ENCODE results near the gene TUSC2. TPM values are rescaled to one million over a fixed set of nuclear protein-coding genes. Genes with fewer than 3 reads are reported as not detected.
A peak's percentile ranks its signal among the peaks of the same experiment; 100 is the strongest.

TUSC2 gene
- total RNA-seq, 3 donors from 2014 or later, result 40.8 to 48.7 (median 48.5) TPM

- no peaks in the 10 kb centered on the region for H3K27me3 Mint-ChIP-seq (ENCODE audit: low read depth)
- ATAC-seq (peak; percentile 22 to 31), DNase-seq (peak; percentile 66)
- peaks cover 52% of the 10 kb centered on the region for H3K4me1 Mint-ChIP-seq (ENCODE audit: low read depth)
- no peaks in the 10 kb centered on the region for H3K9me3 Mint-ChIP-seq
- peak within 1 kb of the TSS; percentile 40 for H3K4me3 Mint-ChIP-seq
- H3K36me3 Mint-ChIP-seq (ENCODE audit: insufficient read depth), result peaks cover 17% of the 10 kb centered on the region
These were observed 17.7 kb upstream of the TUSC2 start, which contains the start of gene ZMYND10 for GRCh38 chr3:50345586-50346234. Gene ZMYND10 (minus strand): TSS chr3:50345732. CDS start chr3:50345579, 153 bp downstream.

GRCh38 chr3:50345008-50345407, 17.0 kb upstream of the TUSC2 start:
- H3K4me3 Mint-ChIP-seq, result no peak overlapping the region
- no peak for ATAC-seq
- H3K27me3 Mint-ChIP-seq (ENCODE audit: low read depth), result no peaks in the 10 kb centered on the region
- peaks cover 14% of the 10 kb centered on the region for H3K36me3 Mint-ChIP-seq (ENCODE audit: insufficient read depth)
- DNase-seq, result no peak
- H3K9me3 Mint-ChIP-seq, result no peaks in the 10 kb centered on the region
- peaks cover 47% of the 10 kb centered on the region for H3K4me1 Mint-ChIP-seq (ENCODE audit: low read depth)

DNA sequence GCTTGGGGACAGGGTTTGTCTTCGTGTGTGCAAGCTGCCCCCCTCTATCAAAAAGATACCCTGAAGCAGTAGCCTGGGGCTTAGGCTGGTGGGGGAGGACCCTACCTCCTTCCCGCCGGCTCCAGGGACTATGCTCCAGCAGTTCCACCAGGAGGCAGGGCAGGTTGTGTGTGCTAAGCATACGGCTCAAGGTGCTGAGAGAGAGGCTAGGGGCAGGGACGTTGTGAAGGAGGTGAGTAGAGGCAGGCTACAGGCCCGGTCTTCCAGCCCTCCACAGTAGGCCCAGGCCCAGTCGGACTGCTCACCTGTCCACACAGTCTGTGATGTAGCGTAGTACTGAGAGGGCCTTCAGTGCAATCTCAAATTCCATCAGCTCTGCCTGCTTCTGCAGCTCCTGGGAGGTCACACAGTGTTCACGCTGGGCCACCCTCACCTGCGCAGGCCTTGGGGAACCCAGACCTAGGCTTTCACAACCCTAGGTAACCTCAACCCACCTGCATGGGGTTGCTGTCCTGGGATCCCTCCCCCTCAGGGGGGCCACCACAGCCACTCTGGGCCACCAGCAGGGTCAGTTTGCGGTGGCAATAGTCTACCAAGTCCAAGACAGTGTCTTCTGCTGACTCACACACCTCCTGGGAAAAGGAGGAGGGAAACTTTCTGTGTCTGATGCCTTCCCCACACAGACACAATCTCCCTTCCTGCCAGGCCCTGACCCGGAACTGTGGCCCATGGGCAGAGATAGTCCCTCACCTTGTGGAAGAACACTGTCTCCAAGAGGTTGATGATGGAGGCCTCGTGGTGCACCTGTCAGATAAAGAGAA, 15.0 kb upstream of the TUSC2 start:
- H3K9me3 Mint-ChIP-seq, result no peaks in the 10 kb centered on the region
- peaks cover 7% of the 10 kb centered on the region for H3K36me3 Mint-ChIP-seq (ENCODE audit: insufficient read depth)
- no peak for ATAC-seq
- no peak for DNase-seq
- H3K27me3 Mint-ChIP-seq (ENCODE audit: low read depth), result no peaks in the 10 kb centered on the region
- H3K4me1 Mint-ChIP-seq (ENCODE audit: low read depth), result peaks cover 46% of the 10 kb centered on the region
- no peak overlapping the region for H3K4me3 Mint-ChIP-seq

GRCh38 chr3:50341996-50342650, 14.1 kb upstream of the TUSC2 start:
- H3K27me3 Mint-ChIP-seq (ENCODE audit: low read depth), result no peaks in the 10 kb centered on the region
- DNase-seq (no peak), ATAC-seq (no peak)
- no peak overlapping the region for H3K4me3 Mint-ChIP-seq
- H3K36me3 Mint-ChIP-seq (ENCODE audit: insufficient read depth), result no peaks in the 10 kb centered on the region
- peaks cover 41% of the 10 kb centered on the region for H3K4me1 Mint-ChIP-seq (ENCODE audit: low read depth)
- H3K9me3 Mint-ChIP-seq, result no peaks in the 10 kb centered on the region

- no peaks in the 10 kb centered on the region for H3K9me3 Mint-ChIP-seq
- peak overlapping the region; percentile 96 for H3K4me3 Mint-ChIP-seq
- peaks cover 2% of the 10 kb centered on the region for H3K36me3 Mint-ChIP-seq (ENCODE audit: insufficient read depth)
- no peaks in the 10 kb centered on the region for H3K27me3 Mint-ChIP-seq (ENCODE audit: low read depth)
- DNase-seq (no peak), ATAC-seq (no peak)
- H3K4me1 Mint-ChIP-seq (ENCODE audit: low read depth), result peaks cover 41% of the 10 kb centered on the region
These were observed 13.5 kb upstream of the TUSC2 start for GRCh38 chr3:50341537-50341936.

- H3K4me1 Mint-ChIP-seq (ENCODE audit: low read depth), result peaks cover 42% of the 10 kb centered on the region
- H3K9me3 Mint-ChIP-seq, result no peaks in the 10 kb centered on the region
- peak; percentile 44 for DNase-seq
- H3K4me3 Mint-ChIP-seq, result peak within 1 kb of the TSS; percentile 96
- ATAC-seq, result peak; percentile 19 to 24
- no peaks in the 10 kb centered on the region for H3K27me3 Mint-ChIP-seq (ENCODE audit: low read depth)
- peaks cover 2% of the 10 kb centered on the region for H3K36me3 Mint-ChIP-seq (ENCODE audit: insufficient read depth)
These were observed 12.7 kb upstream of the TUSC2 start, which contains the start of gene RASSF1 for GRCh38 chr3:50340448-50341329. Gene RASSF1 (minus strand): TSS chr3:50340836. CDS start chr3:50340805, 31 bp downstream.

DNA sequence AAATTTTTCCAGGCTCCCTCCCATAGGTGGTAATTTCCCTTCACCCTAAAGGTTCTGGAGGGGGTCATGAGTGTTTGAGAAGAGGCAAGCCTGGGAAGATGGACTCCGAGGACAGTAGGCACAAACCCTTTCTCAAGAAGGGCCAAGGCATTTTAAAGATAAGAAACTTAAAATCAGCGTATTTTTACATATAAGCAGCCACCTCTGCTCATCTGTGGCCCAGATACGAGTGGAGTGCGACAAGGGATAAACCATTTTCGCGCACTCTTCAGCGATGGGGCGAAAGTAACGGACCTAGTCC, 12.1 kb upstream of the TUSC2 start:
- Mint-ChIP-seq H3K9me3 (no peaks in the 10 kb centered on the region), H3K27me3 (ENCODE audit: low read depth) (no peaks in the 10 kb centered on the region), H3K4me1 (ENCODE audit: low read depth) (peaks cover 43% of the 10 kb centered on the region), H3K36me3 (ENCODE audit: insufficient read depth) (peaks cover 4% of the 10 kb centered on the region), H3K4me3 (peak overlapping the region; percentile 96)
- DNase-seq (no peak), ATAC-seq (no peak)

DNA sequence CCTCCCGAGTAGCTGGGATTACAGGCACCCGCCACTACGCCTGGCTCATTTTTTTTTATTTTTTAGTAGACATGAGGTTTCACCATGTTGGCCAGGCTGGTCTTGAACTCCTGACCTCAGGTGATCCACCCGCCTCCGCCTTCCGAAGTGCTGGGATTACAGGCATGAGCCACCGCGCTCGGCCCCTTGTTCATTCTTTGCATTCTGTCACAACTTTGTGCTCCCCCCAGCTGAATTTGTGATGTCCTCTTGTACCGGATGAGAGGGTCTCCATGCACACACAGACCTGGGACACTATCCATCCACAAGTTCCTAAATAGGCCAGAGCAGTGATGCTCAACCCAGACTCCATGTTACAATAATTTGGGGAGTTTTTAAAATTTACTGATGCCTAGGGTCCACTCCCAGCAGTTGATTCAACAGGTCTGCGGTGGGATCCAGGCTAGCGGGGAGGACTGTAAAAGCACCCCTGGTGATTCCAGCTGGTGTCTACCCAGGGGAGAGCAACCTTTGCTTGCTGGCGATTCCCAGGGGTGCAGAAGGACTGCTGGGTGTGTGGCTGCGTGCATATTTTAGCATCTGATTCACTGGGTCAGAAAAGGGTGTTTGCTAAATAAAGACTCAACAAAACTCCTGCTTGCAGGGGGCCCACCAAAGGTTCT, 11.6 kb upstream of the TUSC2 start:
- Mint-ChIP-seq H3K9me3 (no peaks in the 10 kb centered on the region), H3K4me1 (ENCODE audit: low read depth) (peaks cover 46% of the 10 kb centered on the region), H3K4me3 (peak overlapping the region; percentile 96), H3K27me3 (ENCODE audit: low read depth) (no peaks in the 10 kb centered on the region), H3K36me3 (ENCODE audit: insufficient read depth) (peaks cover 4% of the 10 kb centered on the region)
- DNase-seq (no peak), ATAC-seq (no peak)

GRCh38 chr3:50338965-50339364, 10.9 kb upstream of the TUSC2 start:
- DNase-seq (no peak), ATAC-seq (no peak)
- H3K9me3 Mint-ChIP-seq, result no peaks in the 10 kb centered on the region
- H3K36me3 Mint-ChIP-seq (ENCODE audit: insufficient read depth), result peaks cover 7% of the 10 kb centered on the region
- peaks cover 52% of the 10 kb centered on the region for H3K4me1 Mint-ChIP-seq (ENCODE audit: low read depth)
- H3K4me3 Mint-ChIP-seq, result peak overlapping the region; percentile 96
- no peaks in the 10 kb centered on the region for H3K27me3 Mint-ChIP-seq (ENCODE audit: low read depth)

DNA sequence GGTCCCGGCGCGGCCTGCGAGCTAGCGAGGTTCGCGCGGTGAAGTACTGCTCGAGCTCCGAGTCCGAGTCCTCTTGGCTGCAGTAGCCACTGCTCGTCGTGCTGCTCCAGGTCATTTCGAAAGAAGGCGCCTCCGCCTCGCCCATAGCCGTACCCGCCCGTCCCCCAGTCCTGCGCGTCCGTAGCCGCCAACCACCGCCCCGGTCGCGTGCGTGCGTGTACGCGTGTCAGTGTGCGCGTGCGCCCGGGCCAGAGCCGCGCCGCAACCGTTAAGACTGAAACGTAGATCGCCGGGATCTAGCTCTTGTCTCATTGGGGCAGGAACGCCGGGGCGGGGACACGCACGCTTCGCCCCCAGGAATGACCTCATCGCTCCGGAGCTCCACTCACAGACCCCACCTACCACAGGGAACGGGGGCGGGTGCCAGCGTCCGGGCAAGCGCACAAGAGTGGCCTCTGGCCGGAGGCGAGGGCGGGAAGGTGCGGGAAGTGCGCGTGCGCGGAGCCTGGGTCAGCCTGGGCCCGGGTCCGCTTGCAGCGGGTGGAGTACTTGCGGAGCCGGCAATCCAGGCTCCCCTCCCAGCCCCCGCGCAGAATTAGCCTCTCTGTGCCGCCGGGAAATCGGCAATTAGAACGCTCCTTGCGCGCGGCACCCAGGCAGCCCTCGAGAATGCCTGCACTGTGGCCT, 9.3 kb upstream of the TUSC2 start:
- Mint-ChIP-seq H3K36me3 (ENCODE audit: insufficient read depth) (peaks cover 10% of the 10 kb centered on the region), H3K27me3 (ENCODE audit: low read depth) (no peaks in the 10 kb centered on the region), H3K9me3 (no peaks in the 10 kb centered on the region), H3K4me3 (peak overlapping the region; percentile 96), H3K4me1 (ENCODE audit: low read depth) (peaks cover 59% of the 10 kb centered on the region)
- DNase-seq (peak; percentile 90), ATAC-seq (peak; percentile 80 to 86)

DNA sequence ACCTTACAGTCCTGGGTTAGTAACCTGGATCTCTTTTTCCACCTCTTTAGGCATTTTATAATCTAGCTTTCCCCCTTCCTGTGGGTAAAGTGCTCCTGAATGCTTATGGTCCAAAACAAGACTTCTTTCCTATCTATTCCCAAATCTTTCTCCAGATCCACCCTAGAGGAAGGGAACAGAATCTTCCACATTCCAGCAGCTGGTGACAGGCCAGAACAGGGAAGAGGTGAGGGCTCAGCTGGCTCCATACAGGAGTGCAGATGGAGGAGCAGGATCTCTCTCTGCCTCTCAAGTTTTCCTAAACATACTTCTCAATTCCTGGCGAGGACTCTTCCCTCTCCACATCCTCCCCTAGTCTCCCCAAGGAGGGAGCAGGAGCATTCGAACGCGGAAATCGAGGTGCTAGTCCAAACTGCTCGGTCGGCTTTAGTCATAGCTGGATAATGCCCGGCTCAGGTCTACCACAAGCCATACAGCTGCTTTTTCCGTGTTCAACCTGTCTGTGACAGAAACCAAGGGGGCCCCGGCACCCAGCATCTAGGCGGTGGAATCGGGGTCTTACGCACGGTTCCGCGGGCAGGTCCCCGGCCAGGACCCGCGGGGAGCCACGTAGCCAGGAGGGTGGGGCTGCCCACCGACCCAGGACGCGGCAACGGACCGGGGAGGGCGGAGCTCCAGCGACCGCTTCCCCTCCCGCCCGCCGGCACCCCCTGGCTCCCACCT, 8.6 kb upstream of the TUSC2 start:
- H3K27me3 Mint-ChIP-seq (ENCODE audit: low read depth), result no peaks in the 10 kb centered on the region
- ATAC-seq, result peak; percentile 36 to 39
- H3K4me3 Mint-ChIP-seq, result peak overlapping the region; percentile 96
- H3K36me3 Mint-ChIP-seq (ENCODE audit: insufficient read depth), result peaks cover 14% of the 10 kb centered on the region
- peaks cover 59% of the 10 kb centered on the region for H3K4me1 Mint-ChIP-seq (ENCODE audit: low read depth)
- no peak for DNase-seq
- no peaks in the 10 kb centered on the region for H3K9me3 Mint-ChIP-seq

DNA sequence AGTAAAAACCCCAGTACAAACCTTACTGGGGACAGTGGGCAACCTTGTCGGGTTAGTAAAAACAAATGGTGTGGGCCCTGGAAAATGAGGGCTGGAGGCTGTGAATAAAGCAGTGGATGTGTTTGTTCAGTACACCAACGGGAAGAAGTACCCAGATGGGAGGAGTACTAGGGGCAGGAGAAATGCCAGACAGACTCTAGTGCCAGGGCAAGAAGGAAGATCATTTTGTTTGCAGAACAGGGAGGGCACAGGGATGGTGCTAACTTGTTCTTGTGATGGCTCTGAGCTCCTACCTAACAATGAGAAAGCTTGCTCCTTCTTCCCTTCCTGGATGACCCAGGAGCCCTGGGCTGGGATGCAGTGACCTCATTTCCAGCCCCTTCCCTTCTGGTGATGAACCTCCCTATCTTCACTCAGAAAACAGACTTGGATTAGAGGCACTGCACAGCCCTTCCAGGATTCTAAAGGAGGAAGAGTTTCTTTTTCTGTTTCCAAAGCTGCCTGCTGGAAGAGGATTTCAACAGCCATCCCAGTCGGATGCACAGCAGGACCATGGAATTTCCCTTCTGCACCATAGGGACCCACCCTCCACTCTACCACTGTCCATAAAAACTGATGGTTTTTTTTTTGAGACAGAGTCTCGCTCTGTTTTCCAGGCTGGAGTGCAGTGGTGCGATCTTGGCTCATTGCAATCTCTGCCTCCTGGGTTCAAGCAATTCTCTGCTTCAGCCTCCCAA, 6.5 kb upstream of the TUSC2 start:
- Mint-ChIP-seq H3K9me3 (no peaks in the 10 kb centered on the region), H3K4me3 (peak overlapping the region; percentile 58), H3K4me1 (ENCODE audit: low read depth) (peaks cover 47% of the 10 kb centered on the region), H3K27me3 (ENCODE audit: low read depth) (no peaks in the 10 kb centered on the region), H3K36me3 (ENCODE audit: insufficient read depth) (peaks cover 16% of the 10 kb centered on the region)
- ATAC-seq (no peak), DNase-seq (no peak)
